ENCODE measurements around the gene VWA3B.
"Not testable (repeated sequence)": the region's sequence is repeated elsewhere in the genome, so short reads cannot be mapped to it uniquely, and the experiment has no call there.

Gene VWA3B, protein sequence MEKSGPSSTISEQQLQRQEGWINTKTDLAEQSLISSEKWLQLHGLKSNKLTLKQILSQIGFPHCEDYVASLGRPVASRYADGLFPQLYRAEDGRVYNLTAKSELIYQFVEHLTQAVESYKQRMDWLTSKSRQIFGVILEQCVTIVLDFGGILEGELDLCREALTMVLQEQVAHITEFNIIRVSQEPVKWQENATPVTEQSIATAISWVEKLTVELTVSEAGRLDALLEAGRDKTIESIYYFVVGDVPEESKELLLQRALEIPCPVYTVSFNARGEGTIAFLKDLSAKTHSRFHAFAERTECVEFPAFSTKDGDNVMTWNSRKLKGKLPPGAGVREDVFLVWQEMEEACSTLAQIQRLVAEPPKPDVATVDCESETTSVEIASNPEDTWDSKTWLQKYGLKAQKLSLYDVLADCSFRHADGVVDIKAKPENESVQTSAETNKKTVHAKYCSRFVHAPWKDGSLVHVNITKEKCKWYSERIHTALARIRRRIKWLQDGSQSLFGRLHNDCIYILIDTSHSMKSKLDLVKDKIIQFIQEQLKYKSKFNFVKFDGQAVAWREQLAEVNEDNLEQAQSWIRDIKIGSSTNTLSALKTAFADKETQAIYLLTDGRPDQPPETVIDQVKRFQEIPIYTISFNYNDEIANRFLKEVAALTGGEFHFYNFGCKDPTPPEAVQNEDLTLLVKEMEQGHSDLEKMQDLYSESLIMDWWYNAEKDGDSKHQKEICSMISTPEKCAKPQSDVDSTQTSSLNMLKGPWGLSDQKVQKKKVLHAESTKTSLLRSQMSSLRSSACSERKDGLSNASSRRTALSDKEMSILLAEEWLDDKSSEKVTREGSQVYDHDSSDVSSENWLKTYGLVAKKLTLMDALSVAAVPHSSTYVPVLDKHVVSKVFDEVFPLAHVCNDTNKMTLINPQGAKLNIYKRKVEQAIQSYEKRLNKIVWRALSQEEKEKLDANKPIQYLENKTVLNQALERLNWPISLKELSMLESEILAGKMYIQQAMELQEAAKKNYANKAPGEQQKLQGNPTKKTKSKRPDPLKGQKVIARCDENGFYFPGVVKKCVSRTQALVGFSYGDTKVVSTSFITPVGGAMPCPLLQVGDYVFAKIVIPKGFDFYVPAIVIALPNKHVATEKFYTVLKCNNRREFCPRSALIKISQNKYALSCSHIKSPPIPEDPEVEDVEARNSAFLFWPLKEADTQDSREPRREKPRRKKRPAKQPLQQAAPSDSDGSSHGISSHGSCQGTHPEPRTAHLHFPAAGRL (N-terminal part only)

DNA sequence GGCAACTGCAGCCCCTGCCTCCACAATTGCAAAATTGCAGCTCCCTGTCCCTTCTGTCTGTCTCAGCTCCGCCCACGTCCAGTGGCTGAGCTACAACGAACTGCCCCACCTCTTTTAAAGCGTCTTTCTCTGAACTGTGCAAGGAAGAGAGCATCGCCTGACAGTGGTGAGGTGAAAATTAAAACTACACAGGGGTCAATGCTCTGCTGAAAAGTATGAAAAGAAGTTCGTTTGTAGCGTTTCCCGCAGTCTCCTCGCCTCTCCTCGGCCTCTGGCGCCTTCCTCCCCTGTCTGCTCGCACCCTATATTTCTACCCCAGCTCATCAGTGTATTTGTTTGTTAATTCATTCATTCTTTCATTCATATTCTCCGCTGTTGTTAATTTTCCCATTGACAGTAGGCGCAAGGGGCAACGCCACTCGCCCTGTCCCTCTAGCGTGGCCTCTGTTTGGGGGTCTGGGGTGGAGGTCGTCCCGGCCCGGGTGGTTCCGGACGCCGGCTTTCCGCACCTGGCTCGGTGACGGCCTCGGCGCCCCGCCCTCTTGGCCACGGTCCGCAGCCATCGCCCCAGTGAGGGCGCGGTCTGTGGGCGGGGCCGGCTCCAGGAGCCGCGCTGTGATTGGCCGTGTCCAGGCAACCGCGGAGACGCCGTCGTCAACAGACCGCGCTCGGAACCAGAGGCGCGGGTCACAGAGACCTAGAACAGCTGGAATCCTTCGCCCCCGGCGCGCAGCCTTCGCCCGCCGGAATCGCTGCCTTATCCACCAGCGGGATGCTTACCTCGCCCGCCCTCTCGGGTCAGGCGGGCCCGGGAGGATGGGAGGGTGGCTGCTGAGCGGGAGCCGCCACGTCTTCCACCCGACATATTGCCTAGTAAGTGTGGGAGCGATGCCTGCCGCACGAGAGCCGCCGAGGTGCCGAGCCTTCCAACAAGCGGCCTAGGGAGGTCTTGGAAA is at the start of gene VWA3B:
Gene VWA3B, plus strand, starts transcription at position 677 of the 956 bp plus-strand sequence. CDS start 5,926 bp downstream, outside the sequence.
- no peak for FAIRE-seq

GRCh38 chr2:98037206-98037605 is 49.8 kb upstream of the VWA3B start:
- no peak for FAIRE-seq

DNA sequence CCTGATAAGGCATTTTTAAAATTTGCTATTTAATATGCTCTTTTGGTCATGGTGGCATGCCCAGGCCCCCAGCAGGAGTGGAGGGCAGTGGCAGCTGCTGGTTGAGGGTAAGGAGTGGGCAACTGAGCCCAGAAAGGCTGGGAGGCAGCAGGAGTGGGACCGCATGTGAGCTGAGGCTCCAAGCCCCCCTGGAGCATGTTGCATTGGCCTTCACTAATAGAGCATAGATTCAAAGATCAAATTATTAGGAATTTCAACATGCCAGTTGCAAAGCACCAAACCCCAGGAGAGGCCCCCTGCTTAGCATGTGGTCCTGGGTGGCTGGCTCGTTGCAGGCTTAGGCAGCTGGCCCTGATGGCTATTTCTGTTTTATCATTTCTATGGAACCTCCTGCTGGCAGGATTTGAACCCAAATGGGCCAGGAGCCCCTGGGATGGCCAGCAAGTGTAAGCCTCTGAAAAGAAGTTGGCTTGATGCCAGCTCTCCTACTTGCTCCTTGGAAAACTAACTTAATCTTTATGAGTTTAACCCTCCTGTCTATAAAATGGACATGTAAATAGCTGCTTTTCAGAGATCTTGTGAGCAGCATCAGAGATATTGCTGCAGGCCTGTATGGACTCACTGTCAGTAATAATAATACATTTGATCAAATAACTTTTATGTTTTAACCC is 49.2 kb upstream of the VWA3B start:
- FAIRE-seq = no peak

DNA sequence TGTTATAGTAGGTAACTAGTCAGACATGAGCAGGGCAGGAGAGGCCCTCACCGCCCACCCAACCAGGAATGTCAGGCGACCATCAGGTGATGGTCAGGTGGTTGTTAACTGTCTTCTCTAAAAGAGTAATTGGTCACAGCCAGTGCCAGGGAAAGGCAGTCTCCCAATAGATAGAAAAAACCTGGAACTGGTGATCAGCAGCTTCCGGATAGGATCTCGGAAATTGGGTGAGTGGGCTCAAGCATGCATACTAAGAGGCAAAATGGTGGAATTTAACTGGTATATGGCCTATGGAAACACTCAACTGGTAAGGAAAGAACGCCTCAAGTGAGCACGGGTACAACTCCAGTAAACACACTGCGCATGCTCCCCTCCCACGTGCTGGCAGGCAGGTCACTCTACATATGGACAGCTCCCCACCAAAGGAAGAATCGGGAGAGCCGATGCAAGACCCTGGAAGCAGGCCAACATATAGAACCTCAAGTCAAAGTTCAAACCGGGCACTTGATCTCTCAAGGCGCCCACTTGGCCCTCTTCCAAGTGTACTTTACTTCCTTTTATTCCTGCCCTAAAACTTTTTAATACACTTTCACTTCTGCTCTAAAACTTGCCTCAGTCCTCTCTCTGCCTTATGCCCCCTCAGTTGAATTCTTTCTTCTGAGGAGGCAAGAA is 47.7 kb upstream of the VWA3B start:
- FAIRE-seq = no peak

DNA sequence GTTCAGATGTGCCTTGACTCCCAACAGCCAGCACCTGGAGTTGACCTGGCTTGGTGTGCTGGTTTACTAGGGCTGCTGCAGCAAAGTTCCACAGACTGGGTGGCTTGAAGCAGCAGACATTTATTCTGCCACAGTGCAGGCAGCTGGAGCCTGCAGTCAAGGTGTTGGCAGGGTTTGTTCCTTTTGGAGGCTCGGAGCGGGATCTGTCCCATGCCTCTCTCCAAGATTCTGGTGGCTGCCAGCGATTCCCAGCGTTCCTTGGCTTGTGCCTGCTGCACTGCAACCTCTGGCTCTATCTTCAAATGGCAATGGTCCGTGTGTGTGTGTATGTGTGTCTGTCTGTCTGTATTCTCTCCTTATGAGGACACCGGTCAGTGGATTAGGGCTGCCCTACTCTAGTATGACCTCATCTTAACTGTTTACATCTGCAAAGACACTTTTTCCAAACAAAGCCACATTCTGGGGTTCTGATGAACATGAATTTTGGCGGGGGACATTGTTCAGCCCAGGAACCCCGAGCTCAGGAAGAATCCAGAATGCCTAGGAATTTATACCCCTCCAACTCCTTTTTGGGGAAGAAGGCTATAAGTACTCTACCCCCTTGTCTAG is 46.5 kb upstream of the VWA3B start:
- no peak for FAIRE-seq

DNA sequence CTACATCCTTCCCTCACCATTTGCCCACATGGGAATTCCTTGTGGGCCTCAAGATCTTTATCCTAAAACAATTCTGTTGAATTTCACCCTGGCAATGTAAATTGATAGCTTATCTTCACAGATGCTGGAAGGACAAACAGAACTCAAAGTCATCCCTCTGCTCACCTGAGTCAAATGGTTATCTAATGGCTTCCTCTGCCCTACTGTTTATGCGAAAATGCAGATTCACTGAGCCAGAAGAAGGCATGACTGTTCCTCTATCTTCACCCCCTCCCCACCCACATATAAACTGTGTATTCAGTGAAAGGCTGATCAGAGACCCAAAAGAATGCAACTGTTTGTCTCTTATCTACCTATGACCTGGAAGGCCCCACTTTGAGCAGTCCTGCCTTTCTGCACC is 43.9 kb upstream of the VWA3B start:
- no peak for FAIRE-seq

DNA sequence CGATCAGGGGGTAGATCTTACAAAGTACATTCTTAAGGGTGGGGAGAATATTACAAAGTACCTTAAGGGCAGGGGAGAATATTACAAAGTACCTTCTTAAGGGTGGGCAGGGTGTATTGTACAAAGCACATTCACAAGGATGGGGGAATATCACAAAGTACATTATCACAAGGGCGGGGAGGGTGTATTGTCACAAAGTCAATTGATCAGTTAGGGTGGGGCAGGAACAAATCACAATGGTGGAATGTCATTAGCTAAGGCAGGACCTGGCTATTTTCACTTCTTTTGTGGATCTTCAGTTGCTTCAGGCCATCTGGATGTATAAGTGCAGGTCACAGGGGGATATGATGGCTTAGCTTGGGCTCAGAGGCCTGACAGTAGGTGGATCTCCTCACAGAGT is 42.2 kb upstream of the VWA3B start:
- FAIRE-seq = not testable (repeated sequence)

GRCh38 chr2:98050070-98050469 is 36.9 kb upstream of the VWA3B start:
- no peak for FAIRE-seq

DNA sequence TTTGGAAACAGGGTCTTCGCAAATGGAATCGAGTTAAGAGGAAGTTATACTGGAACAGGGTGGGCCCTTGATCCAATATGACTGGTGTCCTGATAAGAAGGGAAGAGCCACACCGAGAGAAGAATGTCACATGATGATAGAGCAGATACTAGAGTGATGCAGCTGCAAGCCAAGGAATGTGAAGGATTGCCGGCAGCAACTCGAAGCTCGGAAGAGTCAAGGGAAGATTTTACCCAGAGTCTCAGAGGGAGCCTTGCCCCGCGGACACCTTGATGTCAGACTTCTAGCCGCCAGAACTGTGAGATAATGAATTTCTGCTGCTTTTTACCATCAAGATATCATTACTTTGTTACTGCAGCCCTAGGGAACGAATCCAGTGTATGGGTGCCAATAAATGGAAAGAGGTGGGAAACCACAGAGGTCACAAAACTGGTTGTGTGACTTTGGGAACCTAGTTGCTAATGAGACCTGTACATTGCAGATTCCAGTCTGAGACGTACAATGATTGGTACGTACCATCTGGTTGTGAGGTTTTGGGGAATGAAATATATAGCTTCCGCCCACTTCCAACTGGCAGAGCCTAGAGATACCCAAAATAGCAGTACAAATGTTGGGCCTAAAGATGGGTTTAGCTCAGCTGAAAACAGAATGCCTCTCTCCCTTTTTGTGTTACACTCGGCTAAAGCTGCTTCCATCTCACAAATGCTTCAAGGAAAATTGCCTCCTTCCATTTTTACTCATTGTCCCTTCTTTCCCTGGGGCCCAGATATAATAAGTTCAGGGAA is 28.6 kb upstream of the VWA3B start:
- no peak for FAIRE-seq

DNA sequence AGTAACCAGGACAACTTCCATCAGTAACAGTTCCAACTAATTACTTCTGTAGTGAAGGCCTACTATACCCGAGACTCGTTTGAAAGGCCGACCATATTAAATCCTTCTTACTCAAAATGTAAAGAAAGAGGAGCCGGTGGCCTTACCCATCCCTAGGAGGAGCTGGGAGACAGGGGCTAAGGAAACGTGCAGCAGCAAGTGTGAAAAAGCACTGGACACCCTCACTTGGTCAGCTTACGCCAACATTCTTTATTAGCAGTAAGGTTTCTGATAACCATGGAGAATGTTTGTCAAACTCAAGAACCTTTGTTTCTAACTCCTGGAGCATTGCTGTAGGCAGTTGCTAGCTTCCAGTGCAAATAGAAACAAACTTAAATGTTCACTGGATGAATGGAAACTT is 26.7 kb upstream of the VWA3B start:
- FAIRE-seq = no peak

DNA sequence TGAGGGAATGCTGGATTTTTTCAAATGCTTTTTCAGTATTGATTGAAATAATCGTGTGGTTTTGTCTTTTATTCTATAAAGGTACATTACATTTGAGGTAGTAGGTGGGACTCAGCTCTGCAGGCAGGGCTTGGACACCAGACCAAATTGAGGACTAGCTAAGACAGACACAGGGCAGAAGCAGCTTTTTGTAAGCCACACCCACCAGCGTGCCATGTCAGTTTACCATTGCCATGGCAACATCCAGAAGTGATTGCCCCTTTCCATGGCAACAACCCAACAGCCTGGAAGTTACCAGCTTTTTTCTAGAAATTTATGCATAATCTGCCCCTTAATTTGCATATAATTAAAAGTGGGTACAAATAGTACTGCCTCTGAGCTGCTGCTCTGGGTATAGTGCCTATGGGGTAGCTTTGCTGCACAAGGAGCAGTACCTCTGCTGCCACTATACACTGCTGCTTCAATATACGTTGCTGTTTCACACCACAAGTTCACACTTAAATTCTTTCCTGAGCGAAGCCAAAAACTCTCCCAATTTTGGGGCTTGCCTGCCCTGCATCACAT is 23.6 kb upstream of the VWA3B start:
- no peak for FAIRE-seq

DNA sequence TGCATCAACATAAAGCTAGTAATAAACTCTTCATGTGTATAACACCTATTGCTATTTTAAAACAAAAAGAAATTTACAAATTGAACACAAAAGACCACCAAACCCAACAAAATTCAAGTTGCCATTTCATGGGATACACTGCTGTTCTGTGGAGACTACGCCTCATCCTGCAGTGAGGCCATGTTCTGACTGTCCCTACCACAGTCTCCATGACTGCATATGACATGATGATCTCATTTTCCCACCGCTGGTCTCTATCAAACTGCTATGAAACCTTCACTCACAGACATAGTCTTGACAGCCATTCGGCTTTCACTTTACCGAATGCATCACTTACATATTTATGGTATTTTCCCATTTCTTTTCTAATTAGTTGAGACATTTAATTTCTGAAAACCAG is 21.2 kb upstream of the VWA3B start:
- no peak for FAIRE-seq

GRCh38 chr2:98067160-98067559 is 19.8 kb upstream of the VWA3B start:
- FAIRE-seq = no peak

GRCh38 chr2:98070081-98070480 is 16.9 kb upstream of the VWA3B start:
- no peak for FAIRE-seq

DNA sequence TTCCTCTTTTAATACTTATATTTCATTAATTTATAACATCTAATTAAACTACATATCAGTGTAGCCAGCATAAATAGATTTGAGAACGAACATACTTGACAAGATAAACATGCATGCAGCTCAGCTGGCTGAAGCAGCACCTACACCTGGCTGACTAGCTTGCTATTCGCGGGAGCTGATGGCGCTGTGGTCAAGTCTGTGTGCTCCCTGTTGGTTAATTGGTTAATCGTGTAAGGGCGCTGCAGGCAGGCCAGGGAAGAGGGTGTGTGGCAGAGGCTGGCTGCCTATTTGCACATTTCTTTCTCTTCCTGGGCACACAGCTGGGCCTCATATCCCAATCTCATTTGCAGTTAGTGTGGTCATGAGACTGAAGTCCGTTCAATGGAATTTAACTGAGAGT is 14.5 kb upstream of the VWA3B start:
- FAIRE-seq = no peak

DNA sequence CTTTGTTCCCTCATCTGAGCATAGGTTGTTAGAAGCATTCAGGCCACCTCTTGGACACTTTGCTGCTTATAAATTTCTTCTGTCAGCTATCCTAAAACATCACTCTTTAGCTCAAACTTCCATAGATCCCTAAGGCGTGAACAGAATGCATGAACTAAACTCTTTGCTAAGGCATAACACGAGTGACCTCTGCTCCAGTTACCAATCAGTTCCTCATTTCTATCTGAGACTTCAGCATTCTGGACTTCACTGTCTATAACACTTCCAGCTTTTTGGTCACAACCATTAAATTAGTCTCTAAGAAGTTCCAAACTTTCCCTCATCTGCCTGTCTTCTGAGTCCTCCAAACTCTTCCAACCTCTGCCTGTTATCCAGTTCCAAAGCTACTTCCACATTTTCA is 8.3 kb upstream of the VWA3B start:
- FAIRE-seq = no peak

DNA sequence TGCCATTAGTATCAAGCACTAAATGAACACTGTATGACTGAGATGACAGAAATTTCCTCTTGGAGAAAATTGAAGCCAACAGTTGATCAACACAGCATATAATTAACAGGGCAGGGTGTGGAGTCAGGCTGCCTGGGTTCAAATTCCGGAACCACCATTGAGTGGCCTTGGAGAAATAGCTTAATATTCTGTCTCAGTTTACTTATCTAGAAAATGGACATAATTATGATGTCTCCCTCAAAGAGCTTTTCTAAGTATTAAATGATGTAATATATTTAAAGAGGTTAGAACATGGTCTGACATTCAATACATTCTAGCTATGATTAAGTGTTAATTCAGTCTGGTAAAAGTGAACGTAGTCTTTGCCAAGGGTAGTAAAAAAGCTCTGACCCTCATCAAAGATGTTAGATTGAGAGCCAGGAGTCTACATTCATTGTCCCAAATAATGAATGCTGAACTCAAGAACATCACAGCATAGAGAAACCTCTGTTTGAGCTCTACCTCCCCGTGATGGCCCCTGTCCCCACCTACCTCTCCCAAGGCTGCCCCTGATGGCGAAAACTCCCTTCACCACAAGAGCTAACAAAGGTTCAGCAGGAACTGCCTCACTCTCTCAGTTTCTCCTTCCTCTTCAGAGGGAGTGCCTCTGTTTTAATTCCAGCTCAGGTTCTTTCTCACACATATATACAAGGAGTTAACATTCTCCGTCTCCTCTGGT is 2.7 kb upstream of the VWA3B start:
- FAIRE-seq = no peak

DNA sequence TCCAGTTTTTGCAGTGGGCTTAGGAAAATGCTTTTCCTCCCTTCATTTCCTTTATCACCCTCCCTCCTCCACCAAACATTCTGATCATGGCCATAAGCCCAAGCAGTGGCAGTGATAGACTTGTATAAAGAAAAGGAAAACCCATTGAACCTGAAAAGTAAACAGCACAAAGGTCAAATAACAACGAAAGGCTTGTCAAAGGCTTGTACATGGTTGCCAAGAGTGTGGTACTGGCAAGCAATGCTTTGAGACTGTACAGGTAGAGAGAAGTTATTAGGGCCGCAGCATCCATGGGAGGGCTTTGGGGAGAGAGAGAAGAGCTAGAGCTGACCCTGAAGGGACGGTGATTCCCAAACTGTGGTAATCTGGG is 2.1 kb upstream of the VWA3B start:
- FAIRE-seq = no peak

- no peak for FAIRE-seq
Measured at GRCh38 chr2:98085649-98086048, 1.3 kb upstream of the VWA3B start.

Measured in TTC549 (cell line).